Prostate gland (tissue), 2 donors: ENCODE measurements around the gene INSYN2B.

Experiments
- CTCF ChIP-seq, 4 experiments: fragments of 200-600 bp in 2 of 4; fragments of 450-650 bp in 2 of 4; sonication (generic) in 2 of 4; IDR thresholded peaks; 1 replicate in 3 of 4; 2 replicates in 1 of 4; pipeline ENCODE4 v1.5.1; 2016 to 2019; ENCODE audit warnings: antibody characterized with exemption in 4 of 4, mild to moderate bottlenecking in 2 of 4, moderate library complexity in 2 of 4
- POLR2A ChIP-seq: fragments of 450-650 bp; IDR thresholded peaks from one replicate; pipeline ENCODE4 v1.6.1; 2016; ENCODE audit warnings: antibody characterized with exemption, mild to moderate bottlenecking
- POLR2AphosphoS5 ChIP-seq: sonication (generic); formaldehyde crosslinking; IDR thresholded peaks from one replicate; pipeline ENCODE4 v1.6.1; 2017; ENCODE audit warnings: antibody characterized with exemption

- TF ChIP-seq CTCF (IDR thresholded peaks at IDR 0.05) (no peak), POLR2AphosphoS5 (no peak), POLR2A (no peak)
These were observed 165.8 kb downstream of the INSYN2B start for GRCh38 chr5:169814522-169814921.
